ENCODE measurements around the gene LHPP. TPM values are rescaled to one million over a fixed set of nuclear protein-coding genes. Genes with fewer than 3 reads are reported as not detected.

The LHPP gene
- total and polyA plus RNA-seq, 2 experiments from 2014 or later, result 27.4 to 40.2 TPM

DNA sequence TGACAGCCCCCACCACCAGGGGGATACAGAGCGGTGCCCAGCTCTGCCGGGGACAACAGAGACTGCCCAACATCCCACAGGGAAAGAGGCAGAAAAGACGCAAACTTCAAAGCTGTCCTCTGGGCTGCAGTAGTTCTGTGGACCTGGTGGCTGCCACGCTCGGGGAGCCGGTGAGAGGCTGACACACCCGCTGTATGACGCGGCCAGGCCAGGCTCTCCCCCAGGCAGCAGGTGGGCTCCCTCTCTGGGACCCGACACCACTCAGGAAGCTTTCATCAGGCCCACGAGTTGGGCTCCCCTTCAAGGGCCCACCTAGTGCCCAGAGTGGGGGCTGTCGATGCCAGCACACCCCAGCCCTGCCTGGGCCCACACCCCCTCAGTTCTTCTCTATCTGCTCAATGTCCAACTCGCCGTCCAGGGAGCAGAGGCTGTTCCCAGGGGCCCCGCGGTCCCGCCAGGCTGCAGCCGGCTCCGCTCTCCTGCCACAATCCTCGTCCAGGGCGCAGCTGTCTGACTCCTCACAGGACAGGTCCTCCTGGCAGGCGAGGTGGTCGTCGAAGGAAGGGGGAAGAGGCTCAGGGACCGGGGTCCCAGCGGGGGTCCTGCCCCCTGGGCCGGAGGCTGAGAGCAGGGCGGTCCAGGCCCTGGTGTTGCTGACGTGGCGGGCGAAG is 161.4 kb downstream of the LHPP start:
- no peaks in the 10 kb centered on the region for H3K27me3 ChIP-seq (ENCODE audit: insufficient read depth)
- peaks cover 7% of the 10 kb centered on the region; the same call in 1 of the 2 replicates for H3K4me1 ChIP-seq (ENCODE audit: insufficient read depth)
- Mint-ChIP-seq H3K9me3 (no peaks in the 10 kb centered on the region), H3K4me1 (peaks cover 22% of the 10 kb centered on the region), H3K27me3 (ENCODE audit: insufficient read depth, low read depth, poor library complexity) (peaks cover 10% of the 10 kb centered on the region), H3K27ac (no peak overlapping the region), H3K4me3 (no peak overlapping the region), H3K36me3 (ENCODE audit: low read depth) (no peaks in the 10 kb centered on the region; the same call in 2 of the 3 replicates)
- no peak overlapping the region for H2AFZ ChIP-seq
- no peak overlapping the region for H3K27ac ChIP-seq (ENCODE audit: low read depth)
- no peak overlapping the region for H3K4me3 ChIP-seq
- no peak for TF ChIP-seq EZH2phosphoT487 (IDR thresholded peaks at IDR 0.05; ENCODE audit: unreplicated experiment)
- TF ChIP-seq ZNF331 (CRISPR knock-in tag; IDR thresholded peaks at IDR 0.05; ENCODE audit: low read depth), result no peak
- TF ChIP-seq, protein P1, sequence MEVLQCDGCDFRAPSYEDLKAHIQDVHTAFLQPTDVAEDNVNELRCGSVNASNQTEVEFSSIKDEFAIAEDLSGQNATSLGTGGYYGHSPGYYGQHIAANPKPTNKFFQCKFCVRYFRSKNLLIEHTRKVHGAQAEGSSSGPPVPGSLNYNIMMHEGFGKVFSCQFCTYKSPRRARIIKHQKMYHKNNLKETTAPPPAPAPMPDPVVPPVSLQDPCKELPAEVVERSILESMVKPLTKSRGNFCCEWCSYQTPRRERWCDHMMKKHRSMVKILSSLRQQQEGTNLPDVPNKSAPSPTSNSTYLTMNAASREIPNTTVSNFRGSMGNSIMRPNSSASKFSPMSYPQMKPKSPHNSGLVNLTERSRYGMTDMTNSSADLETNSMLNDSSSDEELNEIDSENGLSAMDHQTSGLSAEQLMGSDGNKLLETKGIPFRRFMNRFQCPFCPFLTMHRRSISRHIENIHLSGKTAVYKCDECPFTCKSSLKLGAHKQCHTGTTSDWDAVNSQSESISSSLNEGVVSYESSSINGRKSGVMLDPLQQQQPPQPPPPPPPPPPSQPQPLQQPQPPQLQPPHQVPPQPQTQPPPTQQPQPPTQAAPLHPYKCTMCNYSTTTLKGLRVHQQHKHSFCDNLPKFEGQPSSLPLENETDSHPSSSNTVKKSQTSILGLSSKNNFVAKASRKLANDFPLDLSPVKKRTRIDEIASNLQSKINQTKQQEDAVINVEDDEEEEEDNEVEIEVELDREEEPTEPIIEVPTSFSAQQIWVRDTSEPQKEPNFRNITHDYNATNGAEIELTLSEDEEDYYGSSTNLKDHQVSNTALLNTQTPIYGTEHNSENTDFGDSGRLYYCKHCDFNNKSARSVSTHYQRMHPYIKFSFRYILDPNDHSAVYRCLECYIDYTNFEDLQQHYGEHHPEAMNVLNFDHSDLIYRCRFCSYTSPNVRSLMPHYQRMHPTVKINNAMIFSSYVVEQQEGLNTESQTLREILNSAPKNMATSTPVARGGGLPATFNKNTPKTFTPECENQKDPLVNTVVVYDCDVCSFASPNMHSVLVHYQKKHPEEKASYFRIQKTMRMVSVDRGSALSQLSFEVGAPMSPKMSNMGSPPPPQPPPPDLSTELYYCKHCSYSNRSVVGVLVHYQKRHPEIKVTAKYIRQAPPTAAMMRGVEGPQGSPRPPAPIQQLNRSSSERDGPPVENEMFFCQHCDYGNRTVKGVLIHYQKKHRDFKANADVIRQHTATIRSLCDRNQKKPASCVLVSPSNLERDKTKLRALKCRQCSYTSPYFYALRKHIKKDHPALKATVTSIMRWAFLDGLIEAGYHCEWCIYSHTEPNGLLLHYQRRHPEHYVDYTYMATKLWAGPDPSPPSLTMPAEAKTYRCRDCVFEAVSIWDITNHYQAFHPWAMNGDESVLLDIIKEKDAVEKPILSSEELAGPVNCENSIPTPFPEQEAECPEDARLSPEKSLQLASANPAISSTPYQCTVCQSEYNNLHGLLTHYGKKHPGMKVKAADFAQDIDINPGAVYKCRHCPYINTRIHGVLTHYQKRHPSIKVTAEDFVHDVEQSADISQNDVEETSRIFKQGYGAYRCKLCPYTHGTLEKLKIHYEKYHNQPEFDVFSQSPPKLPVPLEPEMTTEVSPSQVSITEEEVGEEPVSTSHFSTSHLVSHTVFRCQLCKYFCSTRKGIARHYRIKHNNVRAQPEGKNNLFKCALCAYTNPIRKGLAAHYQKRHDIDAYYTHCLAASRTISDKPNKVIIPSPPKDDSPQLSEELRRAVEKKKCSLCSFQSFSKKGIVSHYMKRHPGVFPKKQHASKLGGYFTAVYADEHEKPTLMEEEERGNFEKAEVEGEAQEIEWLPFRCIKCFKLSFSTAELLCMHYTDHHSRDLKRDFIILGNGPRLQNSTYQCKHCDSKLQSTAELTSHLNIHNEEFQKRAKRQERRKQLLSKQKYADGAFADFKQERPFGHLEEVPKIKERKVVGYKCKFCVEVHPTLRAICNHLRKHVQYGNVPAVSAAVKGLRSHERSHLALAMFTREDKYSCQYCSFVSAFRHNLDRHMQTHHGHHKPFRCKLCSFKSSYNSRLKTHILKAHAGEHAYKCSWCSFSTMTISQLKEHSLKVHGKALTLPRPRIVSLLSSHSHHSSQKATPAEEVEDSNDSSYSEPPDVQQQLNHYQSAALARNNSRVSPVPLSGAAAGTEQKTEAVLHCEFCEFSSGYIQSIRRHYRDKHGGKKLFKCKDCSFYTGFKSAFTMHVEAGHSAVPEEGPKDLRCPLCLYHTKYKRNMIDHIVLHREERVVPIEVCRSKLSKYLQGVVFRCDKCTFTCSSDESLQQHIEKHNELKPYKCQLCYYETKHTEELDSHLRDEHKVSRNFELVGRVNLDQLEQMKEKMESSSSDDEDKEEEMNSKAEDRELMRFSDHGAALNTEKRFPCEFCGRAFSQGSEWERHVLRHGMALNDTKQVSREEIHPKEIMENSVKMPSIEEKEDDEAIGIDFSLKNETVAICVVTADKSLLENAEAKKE (CRISPR knock-in tag; IDR thresholded peaks at IDR 0.05), result no peak
- TF ChIP-seq STAT1 (IDR thresholded peaks at IDR 0.05; ENCODE audit: unreplicated experiment), result no peak
- TF ChIP-seq CREB1 (CRISPR knock-in tag; IDR thresholded peaks at IDR 0.05; ENCODE audit: low read depth), result no peak
- no peak for TF ChIP-seq POLR2AphosphoS5 (IDR thresholded peaks at IDR 0.05; ENCODE audit: low read depth)
- TF ChIP-seq, protein P2, sequence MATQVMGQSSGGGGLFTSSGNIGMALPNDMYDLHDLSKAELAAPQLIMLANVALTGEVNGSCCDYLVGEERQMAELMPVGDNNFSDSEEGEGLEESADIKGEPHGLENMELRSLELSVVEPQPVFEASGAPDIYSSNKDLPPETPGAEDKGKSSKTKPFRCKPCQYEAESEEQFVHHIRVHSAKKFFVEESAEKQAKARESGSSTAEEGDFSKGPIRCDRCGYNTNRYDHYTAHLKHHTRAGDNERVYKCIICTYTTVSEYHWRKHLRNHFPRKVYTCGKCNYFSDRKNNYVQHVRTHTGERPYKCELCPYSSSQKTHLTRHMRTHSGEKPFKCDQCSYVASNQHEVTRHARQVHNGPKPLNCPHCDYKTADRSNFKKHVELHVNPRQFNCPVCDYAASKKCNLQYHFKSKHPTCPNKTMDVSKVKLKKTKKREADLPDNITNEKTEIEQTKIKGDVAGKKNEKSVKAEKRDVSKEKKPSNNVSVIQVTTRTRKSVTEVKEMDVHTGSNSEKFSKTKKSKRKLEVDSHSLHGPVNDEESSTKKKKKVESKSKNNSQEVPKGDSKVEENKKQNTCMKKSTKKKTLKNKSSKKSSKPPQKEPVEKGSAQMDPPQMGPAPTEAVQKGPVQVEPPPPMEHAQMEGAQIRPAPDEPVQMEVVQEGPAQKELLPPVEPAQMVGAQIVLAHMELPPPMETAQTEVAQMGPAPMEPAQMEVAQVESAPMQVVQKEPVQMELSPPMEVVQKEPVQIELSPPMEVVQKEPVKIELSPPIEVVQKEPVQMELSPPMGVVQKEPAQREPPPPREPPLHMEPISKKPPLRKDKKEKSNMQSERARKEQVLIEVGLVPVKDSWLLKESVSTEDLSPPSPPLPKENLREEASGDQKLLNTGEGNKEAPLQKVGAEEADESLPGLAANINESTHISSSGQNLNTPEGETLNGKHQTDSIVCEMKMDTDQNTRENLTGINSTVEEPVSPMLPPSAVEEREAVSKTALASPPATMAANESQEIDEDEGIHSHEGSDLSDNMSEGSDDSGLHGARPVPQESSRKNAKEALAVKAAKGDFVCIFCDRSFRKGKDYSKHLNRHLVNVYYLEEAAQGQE (IDR thresholded peaks at IDR 0.05; ENCODE audit: unreplicated experiment), result no peak
- TF ChIP-seq, protein P3, sequence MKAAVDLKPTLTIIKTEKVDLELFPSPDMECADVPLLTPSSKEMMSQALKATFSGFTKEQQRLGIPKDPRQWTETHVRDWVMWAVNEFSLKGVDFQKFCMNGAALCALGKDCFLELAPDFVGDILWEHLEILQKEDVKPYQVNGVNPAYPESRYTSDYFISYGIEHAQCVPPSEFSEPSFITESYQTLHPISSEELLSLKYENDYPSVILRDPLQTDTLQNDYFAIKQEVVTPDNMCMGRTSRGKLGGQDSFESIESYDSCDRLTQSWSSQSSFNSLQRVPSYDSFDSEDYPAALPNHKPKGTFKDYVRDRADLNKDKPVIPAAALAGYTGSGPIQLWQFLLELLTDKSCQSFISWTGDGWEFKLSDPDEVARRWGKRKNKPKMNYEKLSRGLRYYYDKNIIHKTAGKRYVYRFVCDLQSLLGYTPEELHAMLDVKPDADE (IDR thresholded peaks at IDR 0.05), result no peak
- no peak for TF ChIP-seq ZNF114 (CRISPR knock-in tag; IDR thresholded peaks at IDR 0.05)
- no peak for TF ChIP-seq EZH2 (IDR thresholded peaks at IDR 0.05; ENCODE audit: low read depth, unreplicated experiment)
- TF ChIP-seq CTCF (conservative IDR thresholded peaks at IDR 0.05; ENCODE audit: low read depth in 2 of 2), result no peak
- no peak for TF ChIP-seq NANOG (IDR thresholded peaks at IDR 0.05; ENCODE audit: borderline replicate concordance)
- no peak for TF ChIP-seq JUNB (IDR thresholded peaks at IDR 0.05; ENCODE audit: unreplicated experiment)
- no peaks in the 10 kb centered on the region for H4K20me1 ChIP-seq (replicated peaks; ENCODE audit: insufficient read depth)
- ATAC-seq, result no peak
- no peaks in the 10 kb centered on the region for H3F3A ChIP-seq (replicated peaks; ENCODE audit: low read depth)
- no peaks in the 10 kb centered on the region for H3K36me3 ChIP-seq (ENCODE audit: insufficient read depth)
- no peaks in the 10 kb centered on the region for H3K79me2 ChIP-seq (replicated peaks; ENCODE audit: insufficient read depth)
- no peak overlapping the region for H3K4me2 ChIP-seq
- DNase-seq (ENCODE audit: low spot score), result no peak
- no peaks in the 10 kb centered on the region for H3K9me2 ChIP-seq (ENCODE audit: insufficient read depth)

All from GM23338 (cell line).